Measurements from ENCODE around the gene APBB3.

DNA sequence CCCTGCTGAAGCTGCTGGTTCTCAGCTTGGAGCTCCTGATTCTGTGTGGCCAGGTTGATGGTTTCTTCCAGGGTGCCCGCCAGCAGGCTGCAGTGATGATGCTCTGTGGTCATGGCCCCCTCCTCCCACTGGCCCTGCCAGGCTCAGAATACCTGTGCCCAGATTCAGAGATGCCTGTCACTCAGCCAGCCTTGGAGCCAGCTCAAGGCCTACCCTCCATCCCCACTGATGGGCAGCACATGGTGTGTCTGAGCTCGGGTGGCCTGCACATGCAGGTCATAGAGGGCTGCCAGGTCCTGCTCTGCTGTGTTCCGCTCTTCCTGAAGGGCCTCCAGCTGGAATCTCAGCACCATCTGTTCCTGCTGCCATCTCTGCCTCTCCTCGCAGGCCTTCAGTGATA is 5.7 kb upstream of the APBB3 start:
- TF ChIP-seq EZH2 (IDR thresholded peaks at IDR 0.05; ENCODE audit: borderline replicate concordance, insufficient read depth, low read length, poor library complexity, severe bottlenecking) (no peak), TAF1 (IDR thresholded peaks at IDR 0.05; ENCODE audit: low read depth) (no peak), EP300 (conservative IDR thresholded peaks at IDR 0.05; ENCODE audit: poor library complexity, severe bottlenecking) (no peak), POLR2AphosphoS5 (IDR thresholded peaks at IDR 0.05) (no peak)
- TF ChIP-seq, protein P1, sequence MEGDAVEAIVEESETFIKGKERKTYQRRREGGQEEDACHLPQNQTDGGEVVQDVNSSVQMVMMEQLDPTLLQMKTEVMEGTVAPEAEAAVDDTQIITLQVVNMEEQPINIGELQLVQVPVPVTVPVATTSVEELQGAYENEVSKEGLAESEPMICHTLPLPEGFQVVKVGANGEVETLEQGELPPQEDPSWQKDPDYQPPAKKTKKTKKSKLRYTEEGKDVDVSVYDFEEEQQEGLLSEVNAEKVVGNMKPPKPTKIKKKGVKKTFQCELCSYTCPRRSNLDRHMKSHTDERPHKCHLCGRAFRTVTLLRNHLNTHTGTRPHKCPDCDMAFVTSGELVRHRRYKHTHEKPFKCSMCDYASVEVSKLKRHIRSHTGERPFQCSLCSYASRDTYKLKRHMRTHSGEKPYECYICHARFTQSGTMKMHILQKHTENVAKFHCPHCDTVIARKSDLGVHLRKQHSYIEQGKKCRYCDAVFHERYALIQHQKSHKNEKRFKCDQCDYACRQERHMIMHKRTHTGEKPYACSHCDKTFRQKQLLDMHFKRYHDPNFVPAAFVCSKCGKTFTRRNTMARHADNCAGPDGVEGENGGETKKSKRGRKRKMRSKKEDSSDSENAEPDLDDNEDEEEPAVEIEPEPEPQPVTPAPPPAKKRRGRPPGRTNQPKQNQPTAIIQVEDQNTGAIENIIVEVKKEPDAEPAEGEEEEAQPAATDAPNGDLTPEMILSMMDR (IDR thresholded peaks at IDR 0.05; ENCODE audit: poor library complexity, severe bottlenecking): no peak
- TF ChIP-seq, protein P2, sequence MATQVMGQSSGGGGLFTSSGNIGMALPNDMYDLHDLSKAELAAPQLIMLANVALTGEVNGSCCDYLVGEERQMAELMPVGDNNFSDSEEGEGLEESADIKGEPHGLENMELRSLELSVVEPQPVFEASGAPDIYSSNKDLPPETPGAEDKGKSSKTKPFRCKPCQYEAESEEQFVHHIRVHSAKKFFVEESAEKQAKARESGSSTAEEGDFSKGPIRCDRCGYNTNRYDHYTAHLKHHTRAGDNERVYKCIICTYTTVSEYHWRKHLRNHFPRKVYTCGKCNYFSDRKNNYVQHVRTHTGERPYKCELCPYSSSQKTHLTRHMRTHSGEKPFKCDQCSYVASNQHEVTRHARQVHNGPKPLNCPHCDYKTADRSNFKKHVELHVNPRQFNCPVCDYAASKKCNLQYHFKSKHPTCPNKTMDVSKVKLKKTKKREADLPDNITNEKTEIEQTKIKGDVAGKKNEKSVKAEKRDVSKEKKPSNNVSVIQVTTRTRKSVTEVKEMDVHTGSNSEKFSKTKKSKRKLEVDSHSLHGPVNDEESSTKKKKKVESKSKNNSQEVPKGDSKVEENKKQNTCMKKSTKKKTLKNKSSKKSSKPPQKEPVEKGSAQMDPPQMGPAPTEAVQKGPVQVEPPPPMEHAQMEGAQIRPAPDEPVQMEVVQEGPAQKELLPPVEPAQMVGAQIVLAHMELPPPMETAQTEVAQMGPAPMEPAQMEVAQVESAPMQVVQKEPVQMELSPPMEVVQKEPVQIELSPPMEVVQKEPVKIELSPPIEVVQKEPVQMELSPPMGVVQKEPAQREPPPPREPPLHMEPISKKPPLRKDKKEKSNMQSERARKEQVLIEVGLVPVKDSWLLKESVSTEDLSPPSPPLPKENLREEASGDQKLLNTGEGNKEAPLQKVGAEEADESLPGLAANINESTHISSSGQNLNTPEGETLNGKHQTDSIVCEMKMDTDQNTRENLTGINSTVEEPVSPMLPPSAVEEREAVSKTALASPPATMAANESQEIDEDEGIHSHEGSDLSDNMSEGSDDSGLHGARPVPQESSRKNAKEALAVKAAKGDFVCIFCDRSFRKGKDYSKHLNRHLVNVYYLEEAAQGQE (IDR thresholded peaks at IDR 0.05; ENCODE audit: borderline replicate concordance): no peak

Data from neural cell (in vitro differentiated cells).